ENCODE data around the gene TMX1.
"Not testable (repeated sequence)": the region's sequence is repeated elsewhere in the genome, so short reads cannot be mapped to it uniquely, and the experiment has no call there.

Gene TMX1

GRCh38 chr14:51219473-51220448 is 20.3 kb upstream of the TMX1 start:
- in situ Hi-C loops (cut with HindIII; ENCODE audit: low pct_unique_long_range_greater_than_20kb, low sequenced_read_pairs): no loop called here
- TF ChIP-seq JUND (IDR thresholded peaks at IDR 0.05; ENCODE audit: low read depth): no peak
- DNase-seq (ENCODE audit: low read depth in 1 of 2, low spot score in 1 of 2): peak in 1 of 2 experiments; percentile 62

- in situ Hi-C loops (cut with HindIII; ENCODE audit: low pct_unique_long_range_greater_than_20kb, low sequenced_read_pairs): not testable (repeated sequence)
Observed at GRCh38 chr14:51223463-51223862, 16.6 kb upstream of the TMX1 start.

GRCh38 chr14:51224551-51224950 is 15.5 kb upstream of the TMX1 start:
- no peak for TF ChIP-seq JUND (IDR thresholded peaks at IDR 0.05; ENCODE audit: low read depth)
- no peak for DNase-seq (ENCODE audit: low read depth in 1 of 2, low spot score in 1 of 2)
- in situ Hi-C loops (cut with HindIII; ENCODE audit: low pct_unique_long_range_greater_than_20kb, low sequenced_read_pairs): no loop called here

More at GRCh38 chr14:51223463-51223862, 16.6 kb upstream of the TMX1 start:
- DNase-seq (ENCODE audit: low read depth in 1 of 2, low spot score in 1 of 2): not testable (repeated sequence)

- TF ChIP-seq JUND (IDR thresholded peaks at IDR 0.05; ENCODE audit: low read depth): no peak
- no peak for DNase-seq (ENCODE audit: low read depth in 1 of 2, low spot score in 1 of 2)
- in situ Hi-C loops (cut with HindIII; ENCODE audit: low pct_unique_long_range_greater_than_20kb, low sequenced_read_pairs): no loop called here
Observed at GRCh38 chr14:51225751-51226150, 14.3 kb upstream of the TMX1 start.

GRCh38 chr14:51228391-51228790 is 11.7 kb upstream of the TMX1 start:
- in situ Hi-C loops (cut with HindIII; ENCODE audit: low pct_unique_long_range_greater_than_20kb, low sequenced_read_pairs): no loop called here
- DNase-seq (ENCODE audit: low read depth in 1 of 2, low spot score in 1 of 2): no peak

GRCh38 chr14:51228890-51229289 is 11.2 kb upstream of the TMX1 start:
- in situ Hi-C loops (cut with HindIII; ENCODE audit: low pct_unique_long_range_greater_than_20kb, low sequenced_read_pairs): no loop called here
- DNase-seq (ENCODE audit: low read depth in 1 of 2, low spot score in 1 of 2): peak in 1 of 2 experiments; percentile 33
- TF ChIP-seq JUND (IDR thresholded peaks at IDR 0.05; ENCODE audit: low read depth): no peak

More at GRCh38 chr14:51228391-51228790, 11.7 kb upstream of the TMX1 start:
- TF ChIP-seq JUND (IDR thresholded peaks at IDR 0.05; ENCODE audit: low read depth): no peak

GRCh38 chr14:51236314-51236713 is 3.7 kb upstream of the TMX1 start:
- in situ Hi-C loops (cut with HindIII; ENCODE audit: low pct_unique_long_range_greater_than_20kb, low sequenced_read_pairs): no loop called here
- DNase-seq (ENCODE audit: low read depth in 1 of 2, low spot score in 1 of 2): peak in 1 of 2 experiments; percentile 35
- TF ChIP-seq JUND (IDR thresholded peaks at IDR 0.05; ENCODE audit: low read depth): no peak

- in situ Hi-C loops (cut with HindIII; ENCODE audit: low pct_unique_long_range_greater_than_20kb, low sequenced_read_pairs): no loop called here
- DNase-seq (ENCODE audit: low read depth in 1 of 2, low spot score in 1 of 2): no peak
- no peak for TF ChIP-seq JUND (IDR thresholded peaks at IDR 0.05; ENCODE audit: low read depth)
Observed at GRCh38 chr14:51240804-51241380, 845 bp downstream of the TMX1 start.

GRCh38 chr14:51242545-51243490 is 2.8 kb downstream of the TMX1 start:
- no peak for DNase-seq (ENCODE audit: low read depth in 1 of 2, low spot score in 1 of 2)
- TF ChIP-seq JUND (IDR thresholded peaks at IDR 0.05; ENCODE audit: low read depth): no peak
- in situ Hi-C loops (cut with HindIII; ENCODE audit: low pct_unique_long_range_greater_than_20kb, low sequenced_read_pairs): no loop called here

GRCh38 chr14:51244591-51244990 is 4.5 kb downstream of the TMX1 start:
- TF ChIP-seq JUND (IDR thresholded peaks at IDR 0.05; ENCODE audit: low read depth): no peak
- in situ Hi-C loops (cut with HindIII; ENCODE audit: low pct_unique_long_range_greater_than_20kb, low sequenced_read_pairs): no loop called here
- DNase-seq (ENCODE audit: low read depth in 1 of 2, low spot score in 1 of 2): no peak

- no peak for DNase-seq (ENCODE audit: low read depth in 1 of 2, low spot score in 1 of 2)
- in situ Hi-C loops (cut with HindIII; ENCODE audit: low pct_unique_long_range_greater_than_20kb, low sequenced_read_pairs): no loop called here
- no peak for TF ChIP-seq JUND (IDR thresholded peaks at IDR 0.05; ENCODE audit: low read depth)
Observed at GRCh38 chr14:51246032-51246431, 6.0 kb downstream of the TMX1 start.
